DOHH2 (cell line): ENCODE measurements around the gene FALEC.

Experiments
- H3F3A ChIP-seq: fragments of 200-600 bp; sonication (generic), shearing (Covaris generic); 2 replicates; pipeline ENCODE4 v1.6.0; 2016; ENCODE audit warnings: antibody characterized with exemption, mild to moderate bottlenecking; ENCODE audit not compliant: control insufficient read depth, insufficient read depth
- H3K27ac ChIP-seq: fragments of 200-600 bp; sonication (generic); 2 replicates; pipeline ENCODE4 v1.5.1; 2014; ENCODE audit warnings: low read depth, mild to moderate bottlenecking, low read length, moderate library complexity
- H3K27me3 ChIP-seq: fragments of 200-600 bp; sonication (generic); 2 replicates; pipeline ENCODE4 v1.6.1; 2014; ENCODE audit warnings: mild to moderate bottlenecking, low read length, mixed read lengths; ENCODE audit not compliant: control insufficient read depth
- H3K36me3 ChIP-seq: fragments of 200-600 bp; sonication (generic); 2 replicates; pipeline ENCODE4 v1.6.1; 2014; ENCODE audit warnings: mild to moderate bottlenecking, low read length, moderate library complexity, mixed read lengths; ENCODE audit not compliant: control insufficient read depth
- H3K4me1 ChIP-seq: fragments of 200-600 bp; sonication (generic); 2 replicates; pipeline ENCODE4 v1.6.1; 2014; ENCODE audit warnings: mild to moderate bottlenecking, low read length, mixed read lengths; ENCODE audit not compliant: control insufficient read depth
- H3K4me2 ChIP-seq: fragments of 200-600 bp; sonication (generic); 2 replicates; pipeline ENCODE4 v1.6.0; 2014; ENCODE audit warnings: mild to moderate bottlenecking, low read length, moderate library complexity
- H3K4me3 ChIP-seq: fragments of 200-600 bp; sonication (generic); 2 replicates; pipeline ENCODE4 v1.5.1; 2014; ENCODE audit warnings: mild to moderate bottlenecking, low read length, mixed read lengths
- H3K79me2 ChIP-seq: fragments of 200-600 bp; sonication (generic); 2 replicates; pipeline ENCODE4 v1.6.1; 2014; ENCODE audit warnings: mild to moderate bottlenecking, low read length, mixed read lengths; ENCODE audit not compliant: control insufficient read depth
- H3K9me2 ChIP-seq: fragments of 200-600 bp; sonication (generic); replicated peaks from 2 replicates; pipeline ENCODE4 v1.6.1; 2014; ENCODE audit warnings: mild to moderate bottlenecking, low read length, mixed read lengths; ENCODE audit not compliant: control insufficient read depth
- H3K9me3 ChIP-seq: fragments of 200-600 bp; sonication (generic); 2 replicates; pipeline ENCODE4 v1.6.1; 2014; ENCODE audit warnings: antibody characterized with exemption, low read length, mixed read lengths; ENCODE audit not compliant: control insufficient read depth, insufficient read depth
- H4K20me1 ChIP-seq: fragments of 200-600 bp; sonication (generic); 2 replicates; pipeline ENCODE4 v1.6.0; 2014; ENCODE audit warnings: low read depth, mild to moderate bottlenecking, antibody characterized with exemption, low read length, moderate library complexity; ENCODE audit not compliant: control insufficient read depth, insufficient read depth
- CTCF ChIP-seq: fragments of 200-600 bp; sonication (generic); IDR thresholded peaks from one replicate; pipeline ENCODE4 v1.5.1; 2014; ENCODE audit warnings: antibody characterized with exemption, mild to moderate bottlenecking, low read depth, low read length; ENCODE audit not compliant: poor library complexity, severe bottlenecking
- EZH2phosphoT487 ChIP-seq: fragments of 200-600 bp; sonication (generic); IDR thresholded peaks from 2 replicates; pipeline ENCODE4 v1.6.1; 2017; ENCODE audit warnings: borderline replicate concordance, mild to moderate bottlenecking, antibody characterized with exemption, low read length, moderate library complexity, mixed read lengths

The FALEC gene

DNA sequence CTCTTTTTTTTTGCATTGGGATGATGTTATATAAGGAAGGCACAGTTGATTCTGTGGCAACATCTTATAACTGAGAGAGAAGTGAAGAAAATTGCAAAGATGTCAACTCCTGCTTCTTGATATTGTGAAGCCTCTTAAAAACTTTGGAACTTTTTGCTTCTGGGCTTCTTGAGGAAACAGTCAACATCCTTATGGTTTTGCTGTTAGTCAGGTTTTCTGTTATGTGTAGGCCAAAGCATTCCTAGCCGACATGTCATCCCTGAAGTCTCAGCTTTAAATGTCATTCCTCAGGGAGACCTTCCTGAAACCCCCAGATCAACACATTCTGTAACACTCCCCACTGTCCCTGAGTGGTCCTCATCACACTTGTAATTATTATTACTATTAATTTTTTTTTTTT, 12.6 kb downstream of the FALEC start:
- Histone ChIP-seq H3K4me3 (no peak overlapping the region), H3F3A (no peaks in the 10 kb centered on the region; the same call in 1 of the 2 replicates), H3K27ac (no peak overlapping the region), H3K27me3 (no peaks in the 10 kb centered on the region), H3K9me3 (no peaks in the 10 kb centered on the region), H3K79me2 (no peaks in the 10 kb centered on the region), H3K4me1 (no peaks in the 10 kb centered on the region), H3K9me2 (no peaks in the 10 kb centered on the region), H3K4me2 (no peak overlapping the region), H4K20me1 (no peaks in the 10 kb centered on the region), H3K36me3 (no peaks in the 10 kb centered on the region)
- TF ChIP-seq CTCF, result no peak
- no peak for TF ChIP-seq EZH2phosphoT487

- no peak overlapping the region for H3K27ac ChIP-seq
- no peak overlapping the region for H3K4me2 ChIP-seq
- TF ChIP-seq EZH2phosphoT487 (no peak), CTCF (no peak)
- no peaks in the 10 kb centered on the region for H3K79me2 ChIP-seq
- no peaks in the 10 kb centered on the region for H4K20me1 ChIP-seq
- no peaks in the 10 kb centered on the region for H3K9me2 ChIP-seq
- no peaks in the 10 kb centered on the region; the same call in 1 of the 2 replicates for H3F3A ChIP-seq
- no peaks in the 10 kb centered on the region for H3K4me1 ChIP-seq
- H3K27me3 ChIP-seq, result no peaks in the 10 kb centered on the region
- H3K36me3 ChIP-seq, result no peaks in the 10 kb centered on the region
- H3K4me3 ChIP-seq, result no peak overlapping the region
- H3K9me3 ChIP-seq, result no peaks in the 10 kb centered on the region
Measured at GRCh38 chr1:150529017-150529416, 13.5 kb downstream of the FALEC start.

DNA sequence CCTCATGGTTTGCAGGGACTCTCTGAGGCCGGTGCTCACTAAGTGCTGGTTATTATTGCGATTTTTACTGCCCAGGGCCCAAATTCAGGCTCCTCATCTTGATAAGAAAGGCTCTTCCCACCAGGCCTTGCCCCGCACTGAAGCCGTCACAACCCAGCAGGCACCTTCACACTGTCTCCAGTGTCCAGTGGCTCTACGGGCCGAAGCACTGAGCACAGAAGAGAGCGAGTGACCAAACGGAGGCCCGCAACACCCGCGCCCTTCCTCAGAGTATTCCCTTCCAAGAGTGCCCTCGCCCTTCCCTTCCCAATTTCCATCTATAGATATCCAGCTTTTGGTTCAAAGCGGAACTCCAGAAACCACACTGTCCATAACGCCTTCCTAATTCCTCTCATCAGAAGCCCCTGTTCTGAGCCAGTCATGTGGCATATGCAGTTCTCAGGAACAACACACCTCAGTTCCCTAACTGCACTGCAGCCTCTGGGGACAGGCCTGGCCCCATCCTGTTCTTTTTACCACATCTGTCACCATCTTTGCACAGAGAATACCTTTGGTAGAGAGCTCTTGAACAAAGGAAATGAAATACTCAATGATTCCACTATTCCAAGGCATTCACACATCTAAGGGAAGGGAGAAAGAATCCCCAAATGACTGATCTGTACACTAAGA, 15.1 kb downstream of the FALEC start:
- Histone ChIP-seq H3K27ac (no peak overlapping the region), H3K4me2 (no peak overlapping the region), H3K9me3 (no peaks in the 10 kb centered on the region), H3K36me3 (no peaks in the 10 kb centered on the region), H3F3A (no peaks in the 10 kb centered on the region), H3K79me2 (no peaks in the 10 kb centered on the region), H3K4me3 (no peak overlapping the region), H3K27me3 (no peaks in the 10 kb centered on the region), H3K9me2 (no peaks in the 10 kb centered on the region), H4K20me1 (no peaks in the 10 kb centered on the region), H3K4me1 (no peaks in the 10 kb centered on the region)
- TF ChIP-seq EZH2phosphoT487 (no peak), CTCF (no peak)

- Histone ChIP-seq H3K27me3 (no peaks in the 10 kb centered on the region), H3K36me3 (no peaks in the 10 kb centered on the region), H3K4me1 (no peaks in the 10 kb centered on the region), H3F3A (no peaks in the 10 kb centered on the region), H3K27ac (no peak overlapping the region), H3K9me2 (no peaks in the 10 kb centered on the region), H3K4me2 (no peak overlapping the region), H3K4me3 (no peak overlapping the region), H3K9me3 (no peaks in the 10 kb centered on the region), H4K20me1 (no peaks in the 10 kb centered on the region), H3K79me2 (no peaks in the 10 kb centered on the region)
- TF ChIP-seq CTCF, result peak; percentile 14
- no peak for TF ChIP-seq EZH2phosphoT487
Measured at GRCh38 chr1:150532860-150533259, 17.3 kb downstream of the FALEC start.
